ENCODE data around the gene AATK.

AATK gene

DNA sequence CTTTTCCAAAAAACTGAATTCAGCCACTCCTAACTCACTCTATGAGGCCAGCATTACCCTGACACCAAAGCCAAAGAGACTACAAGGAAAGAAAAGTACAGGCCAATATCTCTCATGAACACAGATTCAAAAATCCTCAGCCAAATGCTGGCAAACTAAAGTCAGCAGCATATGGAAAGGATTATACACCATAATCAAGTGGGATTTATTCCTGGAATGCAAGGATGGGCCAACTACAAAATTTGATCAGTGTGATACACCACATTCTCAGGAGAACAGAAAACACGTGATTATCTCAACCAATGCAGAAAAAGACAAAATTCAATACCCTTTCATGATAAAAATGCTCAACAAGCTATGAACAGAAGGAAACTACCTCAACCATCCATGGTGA, 7.7 kb upstream of the AATK start:
- peaks cover 30% of the 10 kb centered on the region for H3K4me1 ChIP-seq
- no peak overlapping the region for H3K27ac ChIP-seq
- H3K9ac ChIP-seq: no peak overlapping the region
- no peak for TF ChIP-seq Cebpa-rat (IDR thresholded peaks at IDR 0.05)
- no peak overlapping the region for H3K4me3 ChIP-seq
- H3K36me3 ChIP-seq: no peaks in the 10 kb centered on the region
- H3K9me3 ChIP-seq: peaks cover 8% of the 10 kb centered on the region
- no peaks in the 10 kb centered on the region; the same call in 1 of the 2 replicates for H3K27me3 ChIP-seq
- no peak overlapping the region for H3K4me2 ChIP-seq
- H4K20me1 ChIP-seq: peaks cover 7% of the 10 kb centered on the region; the same call in 1 of the 2 replicates

DNA sequence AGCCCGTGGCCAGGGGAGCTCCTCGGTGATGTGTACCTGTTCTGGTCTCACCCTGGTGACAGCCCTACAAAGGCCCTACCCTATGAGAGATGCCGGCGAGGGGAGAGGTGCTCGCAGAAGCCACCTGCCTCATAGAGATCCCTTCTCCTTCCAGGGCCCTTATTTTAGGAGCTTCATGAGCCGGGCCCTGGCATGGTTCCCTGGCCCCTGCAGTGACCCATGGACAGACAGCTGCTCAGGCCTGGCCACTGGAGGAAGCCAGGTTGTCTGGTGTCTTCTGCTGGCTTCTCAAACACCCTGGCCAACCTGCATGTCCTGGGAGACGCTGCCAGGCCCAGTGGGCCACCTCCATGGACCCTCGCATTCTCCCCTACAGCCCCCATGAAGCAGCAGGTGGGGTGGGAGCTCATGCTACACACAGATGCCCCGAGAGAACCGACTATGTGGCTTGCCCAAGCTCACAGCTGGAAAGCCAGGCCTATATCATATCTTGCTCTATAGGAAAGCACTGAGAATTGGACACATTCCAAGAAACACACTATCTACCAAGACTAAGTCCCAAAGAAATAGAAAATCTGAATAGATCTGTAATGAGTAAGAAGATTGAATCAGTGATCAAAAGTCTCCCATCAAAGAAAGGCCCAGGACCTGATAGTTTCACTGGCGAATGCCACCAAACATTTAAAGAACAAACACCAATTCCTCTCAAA, 7.2 kb upstream of the AATK start:
- Histone ChIP-seq H4K20me1 (0 out of 2 replicates have a peak, but pooled peaks cover 1% of the 10 kb centered on the region), H3K4me1 (peaks cover 30% of the 10 kb centered on the region), H3K9me3 (peaks cover 8% of the 10 kb centered on the region), H3K36me3 (no peaks in the 10 kb centered on the region), H3K27me3 (no peaks in the 10 kb centered on the region; the same call in 1 of the 2 replicates), H3K4me2 (no peak overlapping the region), H3K27ac (no peak overlapping the region), H3K4me3 (no peak overlapping the region), H3K9ac (no peak overlapping the region)
- no peak for TF ChIP-seq Cebpa-rat (IDR thresholded peaks at IDR 0.05)

DNA sequence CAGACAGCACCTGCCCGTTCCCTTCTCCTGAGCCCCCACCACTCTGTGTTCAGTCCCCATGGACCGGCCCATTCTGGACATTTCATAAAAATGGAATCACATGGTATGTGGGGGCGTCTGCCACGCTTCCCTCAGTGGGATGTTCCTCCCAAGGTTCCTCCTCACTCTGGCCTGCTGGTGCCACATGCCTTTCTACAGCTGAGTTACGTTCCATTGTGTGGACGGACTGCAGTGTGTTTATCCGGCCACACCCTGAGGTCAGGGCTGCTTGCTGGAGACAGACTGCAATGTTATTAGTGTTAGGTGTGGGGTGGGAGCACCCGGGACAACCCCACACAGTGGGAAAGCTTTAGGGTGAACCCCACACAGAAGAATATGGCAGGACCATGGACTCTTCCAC, 5.9 kb upstream of the AATK start:
- H3K4me2 ChIP-seq: no peak overlapping the region
- no peak overlapping the region for H3K9ac ChIP-seq
- no peak overlapping the region for H3K27ac ChIP-seq

DNA sequence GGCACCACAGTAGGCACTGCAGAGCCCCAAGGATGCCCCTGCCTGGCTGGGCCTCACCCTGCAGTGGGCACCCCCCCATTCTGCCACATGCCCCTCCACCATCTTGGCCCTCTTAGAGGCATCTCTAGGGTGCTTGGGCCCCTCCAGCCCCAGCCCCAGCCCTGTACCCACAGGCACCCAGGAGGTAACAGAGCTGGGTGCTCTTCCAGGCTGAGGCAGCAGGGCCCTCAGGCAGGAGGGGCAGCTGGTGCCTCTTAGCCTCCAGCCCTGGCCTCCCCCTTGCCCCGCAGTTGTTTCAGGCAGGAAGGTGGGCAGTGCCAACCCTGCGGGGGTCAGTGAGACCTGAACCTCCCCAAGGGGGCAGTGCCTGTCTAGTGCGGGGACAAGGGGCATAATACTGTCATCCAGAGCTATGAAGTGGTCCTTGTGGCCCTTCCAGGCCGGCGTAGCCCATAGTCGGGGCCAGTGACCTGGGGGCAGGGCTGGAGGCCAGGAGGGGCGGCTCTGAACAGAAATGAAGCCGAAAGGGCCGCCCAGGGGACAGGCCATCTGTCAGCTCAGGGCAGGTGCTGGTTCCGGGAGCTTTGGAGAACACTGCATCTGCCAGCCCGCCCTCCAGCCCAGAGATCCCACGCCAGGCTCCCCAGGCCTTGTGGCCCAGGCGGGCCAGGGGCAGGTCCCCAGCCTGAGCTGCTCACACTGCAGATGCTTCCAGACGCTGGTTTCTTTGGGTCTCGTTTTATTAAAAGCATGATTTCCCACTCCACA, 4.9 kb upstream of the AATK start:
- Histone ChIP-seq H3K36me3 (no peaks in the 10 kb centered on the region), H3K27me3 (peaks cover 18% of the 10 kb centered on the region)

More for the DNA sequence above, 5.9 kb upstream of the AATK start:
- no peak for TF ChIP-seq Cebpa-rat (IDR thresholded peaks at IDR 0.05)
- Histone ChIP-seq H3K4me1 (peaks cover 33% of the 10 kb centered on the region), H3K36me3 (no peaks in the 10 kb centered on the region), H3K9me3 (peaks cover 8% of the 10 kb centered on the region), H3K27me3 (peaks cover 11% of the 10 kb centered on the region), H3K4me3 (no peak overlapping the region), H4K20me1 (no peaks in the 10 kb centered on the region)

DNA sequence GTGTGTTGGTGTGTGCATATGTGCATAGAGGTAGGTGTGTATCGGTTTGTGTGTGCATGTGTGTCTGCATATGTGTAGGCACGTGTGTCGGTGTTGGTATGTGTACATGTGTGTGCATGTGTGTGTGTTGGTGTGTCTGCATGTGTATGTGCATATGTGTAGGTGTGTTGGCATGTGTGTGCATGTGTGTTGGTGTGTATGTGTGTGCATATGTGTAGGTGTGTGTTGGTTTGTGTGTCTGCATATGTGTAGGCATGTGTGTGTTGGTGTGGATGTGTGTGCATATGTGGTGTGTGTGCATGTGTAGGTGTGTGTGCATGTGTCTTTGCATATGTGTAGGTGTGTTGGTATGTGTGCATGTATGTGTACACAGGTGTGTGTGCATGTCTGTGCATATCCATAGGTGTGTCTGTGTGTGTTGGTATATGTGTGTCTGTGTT, 3.9 kb upstream of the AATK start:
- no peak for TF ChIP-seq Cebpa-rat (IDR thresholded peaks at IDR 0.05)
- Histone ChIP-seq H3K27ac (no peak overlapping the region), H3K36me3 (no peaks in the 10 kb centered on the region), H4K20me1 (peaks cover 9% of the 10 kb centered on the region; the same call in 1 of the 2 replicates), H3K4me2 (no peak overlapping the region), H3K4me3 (no peak overlapping the region), H3K9ac (no peak overlapping the region), H3K27me3 (peaks cover 28% of the 10 kb centered on the region), H3K9me3 (no peaks in the 10 kb centered on the region), H3K4me1 (peaks cover 49% of the 10 kb centered on the region)

More for the DNA sequence above, 4.9 kb upstream of the AATK start:
- H3K27ac ChIP-seq: no peak overlapping the region
- H3K4me2 ChIP-seq: no peak overlapping the region
- H4K20me1 ChIP-seq: no peaks in the 10 kb centered on the region
- H3K4me3 ChIP-seq: no peak overlapping the region
- peaks cover 39% of the 10 kb centered on the region for H3K4me1 ChIP-seq
- peaks cover 8% of the 10 kb centered on the region for H3K9me3 ChIP-seq
- no peak for TF ChIP-seq Cebpa-rat (IDR thresholded peaks at IDR 0.05)
- no peak overlapping the region for H3K9ac ChIP-seq

DNA sequence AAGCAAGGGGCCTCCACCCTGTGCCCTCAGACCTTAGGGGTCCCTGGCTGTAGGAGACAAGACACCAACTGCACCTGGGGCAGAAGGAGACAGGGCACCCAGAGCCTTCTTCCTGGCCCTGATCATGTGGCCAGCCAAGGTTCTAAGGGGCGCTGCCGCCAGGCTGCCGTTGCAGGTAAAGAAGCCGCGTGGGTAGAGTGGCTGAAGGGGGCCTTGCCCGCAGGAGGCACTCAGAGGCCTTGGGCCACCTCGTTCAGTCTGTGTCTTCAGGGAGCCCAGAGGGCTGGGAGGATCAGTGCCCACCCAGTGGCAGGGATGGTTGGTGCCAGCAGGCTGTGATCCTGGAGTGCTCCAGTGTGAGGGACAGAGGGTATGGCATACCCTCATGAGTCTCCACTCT, 1.6 kb upstream of the AATK start:
- Histone ChIP-seq H3K27me3 (peaks cover 49% of the 10 kb centered on the region), H3K27ac (no peak overlapping the region), H4K20me1 (peaks cover 19% of the 10 kb centered on the region), H3K9ac (no peak overlapping the region), H3K9me3 (no peaks in the 10 kb centered on the region), H3K36me3 (no peaks in the 10 kb centered on the region), H3K4me3 (no peak overlapping the region), H3K4me2 (peak overlapping the region; percentile 78), H3K4me1 (peaks cover 66% of the 10 kb centered on the region)
- TF ChIP-seq Cebpa-rat (IDR thresholded peaks at IDR 0.05): no peak

- Histone ChIP-seq H3K9me3 (no peaks in the 10 kb centered on the region), H3K27me3 (peaks cover 52% of the 10 kb centered on the region), H3K36me3 (no peaks in the 10 kb centered on the region), H3K4me1 (peaks cover 66% of the 10 kb centered on the region), H3K27ac (no peak overlapping the region), H3K4me2 (peak overlapping the region; percentile 78), H3K4me3 (no peak overlapping the region), H3K9ac (no peak overlapping the region), H4K20me1 (peaks cover 19% of the 10 kb centered on the region)
- no peak for TF ChIP-seq Cebpa-rat (IDR thresholded peaks at IDR 0.05)
These were observed 1.1 kb upstream of the AATK start for GRCh38 chr17:81167194-81167524.

DNA sequence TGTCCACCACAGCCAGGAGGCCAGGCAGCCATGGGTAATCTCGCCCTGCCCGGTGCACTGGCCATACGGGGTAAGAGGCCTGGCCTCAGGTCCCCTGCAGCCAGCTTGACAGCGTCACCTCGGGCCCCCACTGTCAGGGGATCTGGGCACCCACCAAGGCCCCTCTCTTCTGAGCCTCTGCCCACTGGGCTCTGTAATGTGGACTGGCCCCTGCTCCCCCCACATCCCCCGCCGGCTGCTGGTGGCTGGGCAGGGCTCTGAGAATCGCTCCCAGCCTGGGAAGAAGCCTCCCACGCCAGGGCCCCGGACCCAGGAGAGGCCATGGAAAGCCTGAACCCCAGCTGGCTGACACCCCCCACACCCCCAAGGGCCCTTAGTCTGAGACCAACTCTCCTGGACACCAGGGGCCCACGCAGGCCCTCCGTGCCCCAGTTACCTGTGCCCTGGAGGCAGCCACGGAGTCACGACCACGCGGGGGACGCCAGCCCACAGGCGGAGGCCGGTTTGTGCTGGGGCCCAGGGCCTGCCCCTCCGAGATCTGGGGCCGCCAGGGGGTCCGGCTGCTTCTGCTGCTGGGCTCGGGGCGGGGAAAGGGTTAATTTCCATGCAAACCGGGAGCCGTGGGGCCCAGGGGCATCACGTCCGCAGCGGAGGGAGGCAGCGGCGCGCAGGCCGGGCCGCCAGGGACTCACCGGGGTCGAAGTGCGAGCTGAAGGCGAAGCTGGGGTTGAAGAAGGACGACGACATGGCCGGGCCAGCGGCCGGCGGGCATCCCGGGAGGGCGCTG, 582 bp downstream of the AATK start, which contains the start of gene PVALEF:
Gene PVALEF (plus strand): TSS at position 262 of the 787 bp plus-strand sequence. CDS start 15,720 bp downstream, outside the sequence.
- TF ChIP-seq Cebpa-rat (IDR thresholded peaks at IDR 0.05): no peak
- peak within 1 kb of the TSS; percentile 90 for H3K4me2 ChIP-seq
- H3K9me3 ChIP-seq: no peaks in the 10 kb centered on the region
- H3K9ac ChIP-seq: 0 out of 2 replicates have a peak within 1 kb of the TSS, but pooled peaks have one; percentile 12
- H3K4me1 ChIP-seq: peaks cover 81% of the 10 kb centered on the region
- no peaks in the 10 kb centered on the region for H3K36me3 ChIP-seq
- H3K4me3 ChIP-seq: peak within 1 kb of the TSS; percentile 64
- peak within 1 kb of the TSS; percentile 14 for H3K27ac ChIP-seq
- H3K27me3 ChIP-seq: peaks cover 66% of the 10 kb centered on the region
- peaks cover 19% of the 10 kb centered on the region for H4K20me1 ChIP-seq

DNA sequence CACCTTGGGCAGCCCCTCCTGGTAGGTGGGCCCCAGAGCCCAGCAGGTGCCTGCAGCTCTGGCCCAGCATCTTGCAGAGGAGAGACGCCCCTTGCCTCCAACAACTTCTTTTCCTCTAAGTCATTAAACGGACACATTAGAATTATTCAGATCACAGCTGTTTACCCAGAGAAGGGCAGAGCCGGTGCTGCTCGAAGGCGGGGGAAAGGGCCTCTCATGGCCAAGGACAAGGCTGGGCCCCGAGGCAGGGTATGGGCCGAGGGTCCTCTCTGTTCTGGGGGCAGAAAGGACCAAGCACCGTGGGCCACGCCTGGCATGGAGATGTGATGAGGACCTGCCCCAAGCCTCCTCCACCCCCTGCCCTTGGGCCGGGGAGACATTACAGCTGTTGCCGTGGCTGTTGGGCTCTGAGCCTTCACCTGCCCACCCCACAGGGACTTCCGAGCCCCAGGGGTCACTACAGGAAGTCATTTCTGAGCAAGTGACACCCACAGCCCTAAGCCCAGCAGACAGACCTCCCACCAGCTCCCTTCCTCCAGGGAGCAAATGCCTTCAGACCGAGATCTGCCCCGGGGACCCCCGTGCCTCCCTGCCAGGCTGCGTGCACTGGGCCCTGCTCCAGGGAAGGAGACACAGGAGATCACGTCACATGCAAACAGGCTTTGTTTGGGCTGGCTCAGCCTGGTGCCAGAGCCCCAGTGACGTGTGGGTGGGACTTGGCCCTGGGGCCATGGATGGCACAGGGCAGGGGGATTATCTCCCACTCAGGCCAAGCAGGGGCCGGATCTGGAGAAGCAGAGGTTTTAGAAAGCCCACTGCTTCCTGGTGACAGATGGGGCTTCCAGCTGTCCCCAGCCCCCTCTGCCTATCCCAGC, 1.4 kb downstream of the AATK start:
- no peak for TF ChIP-seq Cebpa-rat (IDR thresholded peaks at IDR 0.05)
- peaks cover 19% of the 10 kb centered on the region for H4K20me1 ChIP-seq
- peak overlapping the region; percentile 14 for H3K27ac ChIP-seq
- H3K4me1 ChIP-seq: peaks cover 89% of the 10 kb centered on the region
- peak overlapping the region; percentile 64 for H3K4me3 ChIP-seq
- no peaks in the 10 kb centered on the region for H3K9me3 ChIP-seq
- no peaks in the 10 kb centered on the region for H3K36me3 ChIP-seq
- H3K9ac ChIP-seq: 0 out of 2 replicates have a peak overlapping the region, but pooled peaks have one; percentile 12
- peak overlapping the region; percentile 90 for H3K4me2 ChIP-seq
- peaks cover 74% of the 10 kb centered on the region for H3K27me3 ChIP-seq
